Activated CD8-positive, alpha-beta memory T cell treated with anti-CD3 and anti-CD28 coated beads for 48 hours (primary cell): ENCODE data around the gene RNF115.
"Not testable (repeated sequence)": the region's sequence is repeated elsewhere in the genome, so short reads cannot be mapped to it uniquely, and the experiment has no call there.

Experiments used
- DNase-seq, 3 experiments: peaks; one replicate each; pipeline ENCODE4 v3.0.0-alpha.2; 2020; ENCODE audit warnings: low read depth in 2 of 3, low spot score in 2 of 3

RNF115 gene

GRCh38 chr1:145828367-145829026, 4.6 kb upstream of the RNF115 start:
- no peak for DNase-seq

- no peak for DNase-seq
Measured at GRCh38 chr1:145827966-145828365, 4.1 kb upstream of the RNF115 start.

GRCh38 chr1:145826030-145826429, 2.1 kb upstream of the RNF115 start:
- no peak for DNase-seq

- DNase-seq: no peak
Measured at GRCh38 chr1:145824499-145824842, 576 bp upstream of the RNF115 start.

- not testable (repeated sequence) for DNase-seq
Measured at GRCh38 chr1:145822779-145823331, 1.0 kb downstream of the RNF115 start.

GRCh38 chr1:145818095-145818494, 5.8 kb downstream of the RNF115 start:
- DNase-seq: not testable (repeated sequence)

- not testable (repeated sequence) for DNase-seq
Measured at GRCh38 chr1:145812977-145813810, 10.7 kb downstream of the RNF115 start.

GRCh38 chr1:145806844-145807243, 17.1 kb downstream of the RNF115 start:
- no peak for DNase-seq

GRCh38 chr1:145806408-145806807, 17.5 kb downstream of the RNF115 start:
- no peak for DNase-seq

- no peak for DNase-seq
Measured at GRCh38 chr1:145805057-145805456, 18.8 kb downstream of the RNF115 start.

GRCh38 chr1:145804235-145805045, 19.5 kb downstream of the RNF115 start:
- DNase-seq: no peak

GRCh38 chr1:145799806-145800205, 24.1 kb downstream of the RNF115 start:
- DNase-seq: no peak

- DNase-seq: no peak
Measured at GRCh38 chr1:145796753-145797152, 27.1 kb downstream of the RNF115 start.

GRCh38 chr1:145795257-145795881, 28.5 kb downstream of the RNF115 start:
- DNase-seq: no peak

- DNase-seq: no peak
Measured at GRCh38 chr1:145792484-145792883, 31.4 kb downstream of the RNF115 start.

GRCh38 chr1:145791860-145792259, 32.0 kb downstream of the RNF115 start:
- DNase-seq: not testable (repeated sequence)

GRCh38 chr1:145788580-145788979, 35.3 kb downstream of the RNF115 start:
- no peak for DNase-seq

- no peak for DNase-seq
Measured at GRCh38 chr1:145786271-145786670, 37.6 kb downstream of the RNF115 start.

- no peak for DNase-seq
Measured at GRCh38 chr1:145785547-145785946, 38.3 kb downstream of the RNF115 start.

GRCh38 chr1:145784409-145784808, 39.5 kb downstream of the RNF115 start:
- DNase-seq: no peak
